Renal cortical epithelial cell (primary cell): ENCODE results near the gene HOXD4. TPM values are rescaled to one million over a fixed set of nuclear protein-coding genes. Genes with fewer than 3 reads are reported as not detected.

Source experiments
- DNase-seq: peaks from one replicate; pipeline ENCODE4 v3.0.0-alpha.2; 2011; ENCODE audit warnings: low read depth
- total RNA-seq: library from RNA; depleted of rRNA; stranded (reverse); fragments of >200 nt; gene quantifications from 2 replicates; pipeline ENCODE4 v1.2.3, GENCODE V29; 2014

HOXD4 gene
- total RNA-seq, 1 donor from 2014 or later, result 23.2 TPM

- no peak for DNase-seq
Observed at GRCh38 chr2:176156807-176157498, 5.6 kb downstream of the HOXD4 start, which contains the start of gene HOXD3. Gene HOXD3, plus strand, starts transcription at chr2:176157307. Its CDS starts 11,808 bp downstream, at chr2:176169115.

DNA sequence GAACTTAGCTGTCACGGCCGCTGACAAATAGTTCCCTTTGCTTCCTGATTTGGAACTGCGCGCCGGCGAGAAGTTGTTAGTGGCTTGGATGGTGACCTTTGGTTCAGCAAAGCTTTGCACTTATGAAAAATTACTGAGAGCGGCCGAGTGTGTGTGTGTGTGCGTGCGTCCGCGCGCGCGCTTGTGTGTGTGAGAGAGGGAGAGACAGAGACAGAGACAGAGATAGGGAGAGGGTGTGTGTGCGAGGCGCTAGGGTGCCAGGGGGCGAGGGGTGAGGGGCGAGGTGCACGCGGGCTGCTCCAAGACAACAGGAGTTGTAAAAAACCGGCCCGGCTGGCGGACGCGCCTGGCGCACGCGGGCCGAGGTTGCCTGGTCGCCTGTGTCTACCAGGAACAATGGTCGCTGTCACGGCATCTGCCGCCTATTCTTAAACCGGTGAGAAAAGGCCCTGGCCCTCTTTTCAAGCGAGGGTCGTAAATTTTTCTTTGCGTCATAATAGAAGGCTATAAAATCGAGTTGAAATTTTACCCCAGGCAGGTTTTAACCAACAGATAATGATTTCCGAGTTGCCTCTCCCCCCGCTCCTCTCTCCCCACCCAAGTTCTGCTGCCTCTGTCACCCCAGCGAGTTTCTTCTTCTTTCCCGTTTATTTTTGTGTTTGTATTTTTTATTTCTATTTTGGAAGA, 6.3 kb downstream of the HOXD4 start:
- DNase-seq, result no peak

DNA sequence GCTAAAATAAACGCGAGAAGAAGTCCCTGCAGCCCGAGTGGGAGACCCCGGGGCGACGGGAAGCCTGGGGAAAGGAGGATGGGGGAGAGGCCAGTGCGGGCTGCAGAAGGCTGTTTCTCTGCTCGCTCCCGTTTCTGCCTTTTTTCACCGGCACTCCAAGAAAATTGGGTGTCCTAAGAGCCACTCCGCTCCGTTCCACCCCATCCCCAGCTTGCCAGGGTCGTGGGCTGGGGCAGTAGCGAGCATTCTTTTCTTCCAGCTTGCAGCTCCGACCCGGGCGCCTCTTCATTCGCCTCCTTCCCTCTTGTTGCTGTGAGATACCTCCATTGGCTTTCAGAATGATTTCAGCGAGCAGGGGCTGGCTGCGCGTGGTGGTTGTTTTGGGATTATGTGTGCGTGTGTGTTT, 6.8 kb downstream of the HOXD4 start:
- no peak for DNase-seq

DNA sequence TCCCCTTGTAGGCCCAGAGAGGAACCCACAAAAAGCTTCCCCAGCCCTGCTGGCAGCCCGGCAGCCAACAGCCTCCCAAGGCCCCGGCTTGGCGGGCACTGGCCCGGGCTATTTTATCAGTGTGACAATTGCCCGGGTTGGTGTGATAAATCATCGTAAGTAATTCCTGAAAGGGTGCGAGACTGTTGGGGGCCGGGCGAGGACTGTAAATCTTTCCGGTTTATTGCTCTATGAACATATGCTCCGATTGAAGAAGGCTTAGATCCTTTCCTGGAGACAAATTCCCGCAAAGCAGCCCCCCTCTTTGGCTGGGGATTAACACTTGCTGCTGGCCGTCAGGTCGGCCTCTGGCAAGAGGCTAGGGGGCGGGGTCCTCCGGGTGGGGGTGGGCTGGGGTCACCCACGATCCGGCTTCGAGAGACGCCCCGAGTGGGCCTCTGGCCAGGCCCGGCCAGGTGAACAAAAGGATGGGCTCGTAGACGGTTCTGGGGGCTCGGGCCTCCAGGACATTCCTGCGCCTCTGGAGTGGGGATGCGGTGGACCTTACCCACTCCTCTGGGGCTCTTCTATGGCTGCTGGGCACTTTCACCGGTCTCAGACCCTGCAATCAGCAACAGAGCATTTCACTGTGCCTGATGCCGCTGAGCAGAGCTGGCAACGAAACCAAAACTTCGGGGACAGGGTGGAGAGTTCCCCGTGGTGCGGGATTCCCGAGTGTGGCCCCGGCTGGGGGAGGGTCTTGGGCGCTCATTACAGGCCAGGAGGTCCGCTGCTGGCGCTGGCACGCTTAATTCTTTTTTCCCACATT, 7.7 kb downstream of the HOXD4 start:
- DNase-seq, result no peak

DNA sequence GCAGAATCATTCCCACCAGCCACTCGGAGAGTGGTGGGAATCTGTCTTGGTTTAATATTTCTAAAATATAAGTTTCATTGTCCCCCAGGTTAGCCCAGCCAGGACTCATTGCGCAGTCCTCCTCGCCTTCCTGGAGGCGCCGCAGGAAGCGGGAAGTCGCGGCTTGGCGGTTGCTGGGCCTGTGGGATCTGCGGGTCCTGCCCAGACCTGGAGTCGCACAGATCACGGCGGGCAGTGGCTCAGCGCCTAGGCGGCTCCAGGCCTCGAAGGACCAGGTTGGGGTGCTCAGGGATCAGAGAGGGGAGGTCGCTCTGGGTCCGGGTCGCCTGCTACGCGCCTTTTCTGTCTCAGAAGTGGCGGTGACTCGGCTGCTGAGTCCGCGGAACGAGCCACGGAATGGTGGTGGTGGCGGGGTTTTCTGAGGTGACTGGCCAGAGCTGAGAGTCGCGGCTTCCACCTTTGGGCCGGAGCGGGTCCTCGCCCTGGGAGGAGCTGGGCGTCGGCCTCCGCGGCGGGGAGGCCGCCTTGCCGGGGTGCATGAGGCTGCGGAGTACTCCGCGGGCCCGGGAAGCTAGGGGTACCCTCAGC, 8.4 kb downstream of the HOXD4 start:
- DNase-seq, result no peak

DNA sequence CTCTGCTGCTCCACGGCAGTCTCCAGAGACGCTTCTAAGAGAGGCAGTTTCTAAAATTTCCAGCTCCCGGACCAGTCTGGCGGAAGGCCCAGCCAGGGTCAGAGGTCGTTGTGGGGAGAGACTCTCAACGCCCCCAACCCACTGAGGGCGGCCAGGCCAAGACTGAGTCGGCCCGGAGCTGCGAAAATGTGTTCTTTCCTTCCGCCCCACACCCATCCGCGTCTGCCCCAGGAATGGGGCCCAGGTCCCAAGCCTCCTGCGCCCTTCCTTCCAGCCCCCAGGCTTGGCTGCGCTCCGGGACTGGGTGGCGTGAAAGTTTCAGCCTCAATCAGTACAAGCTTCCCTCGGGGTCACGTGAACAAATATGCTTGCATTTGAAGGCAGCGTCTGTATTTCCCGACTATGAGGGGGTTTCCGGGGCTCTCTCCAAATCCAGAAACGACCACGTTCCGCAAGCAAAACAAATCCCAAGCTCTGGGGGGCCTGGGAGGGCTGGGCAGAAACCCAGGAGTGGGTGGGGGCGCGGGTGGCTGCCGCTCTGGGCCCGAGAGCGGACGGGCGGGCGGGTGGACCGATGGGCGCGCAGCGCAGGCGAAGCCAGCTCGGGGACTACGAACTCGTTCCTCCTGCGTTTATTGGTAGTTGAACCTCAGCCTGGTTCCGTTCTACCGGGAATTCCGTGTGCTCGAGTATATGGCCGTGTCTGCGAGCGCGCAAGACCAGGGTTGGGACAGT, 9.1 kb downstream of the HOXD4 start:
- no peak for DNase-seq

GRCh38 chr2:176160986-176161824, 9.9 kb downstream of the HOXD4 start:
- no peak for DNase-seq

- DNase-seq, result peak; percentile 80
Observed at GRCh38 chr2:176161825-176162626, 10.7 kb downstream of the HOXD4 start.

DNA sequence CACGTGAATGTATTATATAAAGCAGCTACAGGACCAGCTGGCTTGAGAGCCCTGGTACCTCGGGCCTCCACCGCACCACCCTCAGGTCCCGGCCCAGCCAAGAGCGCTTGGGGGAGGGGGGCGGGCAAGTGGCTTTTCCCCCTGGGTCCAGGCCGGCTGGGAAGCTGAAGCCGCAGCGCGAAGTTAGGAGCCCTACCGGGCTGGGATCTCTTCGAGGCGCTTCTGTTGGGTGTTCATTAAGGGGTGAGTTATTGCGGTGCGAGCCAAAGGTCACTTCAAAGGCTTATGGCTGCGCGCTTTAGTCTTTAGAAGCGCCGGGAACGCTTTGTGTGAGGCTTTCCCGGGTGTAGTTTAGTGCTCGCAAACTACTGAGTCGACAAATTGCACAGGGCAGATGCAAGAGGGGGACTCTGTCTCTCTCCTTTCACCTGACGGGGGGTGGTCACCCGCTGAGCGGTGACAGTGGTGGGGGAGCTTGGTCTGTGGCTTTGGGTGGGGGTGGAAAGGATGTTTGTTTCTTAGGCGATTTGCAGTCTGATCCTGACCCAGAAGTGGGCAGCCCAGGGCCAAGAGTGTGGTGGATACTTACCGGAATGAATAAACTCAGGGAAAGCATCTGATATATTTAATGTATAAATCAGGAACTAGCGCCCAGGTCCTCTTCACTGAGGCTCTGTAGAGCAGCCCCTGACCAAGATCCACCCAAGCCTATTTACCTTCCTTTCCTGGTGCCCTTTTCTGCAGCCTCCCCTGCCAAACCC, 11.7 kb downstream of the HOXD4 start:
- DNase-seq, result no peak

DNA sequence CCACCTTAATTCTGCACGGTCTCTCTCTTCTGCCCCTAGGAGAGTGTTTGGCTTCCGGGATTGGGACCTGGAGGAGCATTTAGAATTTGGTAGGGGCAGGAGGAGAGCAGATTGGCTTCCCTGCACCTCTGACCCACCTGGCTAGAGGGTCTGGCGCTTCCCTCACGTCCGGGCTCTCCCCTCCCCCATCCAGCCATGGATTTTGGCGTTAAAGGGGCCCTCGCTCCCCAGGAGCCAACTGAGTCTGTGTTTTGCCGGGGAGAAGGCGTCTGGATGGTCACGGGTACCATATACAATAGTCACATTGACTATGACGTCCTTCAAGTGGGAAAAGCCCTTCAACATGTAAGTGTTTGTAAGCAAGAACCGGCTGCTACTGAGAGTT, 12.3 kb downstream of the HOXD4 start:
- no peak for DNase-seq

DNA sequence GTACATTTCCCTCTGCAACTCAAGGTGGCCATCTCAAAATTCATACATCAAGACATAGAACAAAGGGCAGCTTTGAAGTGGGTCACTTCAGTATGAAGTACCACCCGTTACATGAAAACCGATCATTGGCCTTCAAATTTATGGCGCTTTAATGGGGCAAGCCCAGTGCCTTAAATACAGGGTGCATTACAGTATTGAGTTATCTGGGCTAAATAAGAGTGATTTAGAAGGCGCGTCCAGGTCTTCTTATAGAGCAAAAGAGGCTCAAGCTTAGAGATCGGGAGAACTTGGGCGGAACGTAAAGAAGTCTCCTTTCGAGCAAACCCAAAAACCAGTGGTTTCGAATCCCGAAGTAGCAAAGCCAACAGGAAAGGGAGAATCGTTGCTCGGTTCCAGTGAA, 12.9 kb downstream of the HOXD4 start:
- DNase-seq, result no peak

DNA sequence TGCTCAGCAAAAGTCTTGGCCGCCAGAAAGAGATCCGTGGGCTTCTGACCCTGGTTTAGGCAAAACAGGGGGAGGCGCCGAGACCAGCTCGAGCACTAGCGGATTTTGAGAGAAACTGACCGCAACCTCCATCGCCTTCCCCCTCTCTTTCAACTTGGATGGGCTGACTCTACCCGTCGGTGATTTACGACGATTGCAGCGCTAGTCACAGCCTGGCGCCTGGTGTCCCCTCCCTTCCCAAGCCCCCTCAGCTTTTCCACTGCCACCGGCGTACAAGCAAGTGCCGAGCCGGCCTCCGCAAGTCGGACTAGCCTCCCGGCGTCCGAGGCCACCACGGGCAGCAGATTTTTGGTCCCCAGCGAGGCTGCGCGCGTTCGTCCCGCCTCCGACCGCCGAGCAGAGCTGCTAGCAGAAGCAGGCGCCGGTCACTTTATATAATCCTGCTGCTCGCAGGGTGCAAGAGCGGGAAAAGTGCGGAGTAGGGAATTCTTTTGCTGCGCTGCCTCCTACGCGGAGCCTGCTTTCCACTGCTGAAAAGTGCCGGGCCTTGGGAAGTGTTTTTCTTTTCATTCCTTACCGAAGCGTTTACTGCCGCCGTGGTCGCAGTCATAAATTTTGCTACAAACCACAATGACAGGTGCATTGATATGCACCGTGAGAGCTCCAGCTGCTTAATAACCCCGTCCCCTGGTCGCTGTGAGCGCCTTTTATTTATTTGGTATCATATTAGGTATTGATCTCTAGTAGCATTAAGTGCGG, 13.4 kb downstream of the HOXD4 start:
- DNase-seq, result no peak

- no peak for DNase-seq
Observed at GRCh38 chr2:176165370-176166050, 14.2 kb downstream of the HOXD4 start.

GRCh38 chr2:176166272-176166671, 14.9 kb downstream of the HOXD4 start:
- DNase-seq, result no peak

GRCh38 chr2:176167398-176167797, 16.0 kb downstream of the HOXD4 start:
- peak; percentile 66 for DNase-seq

DNA sequence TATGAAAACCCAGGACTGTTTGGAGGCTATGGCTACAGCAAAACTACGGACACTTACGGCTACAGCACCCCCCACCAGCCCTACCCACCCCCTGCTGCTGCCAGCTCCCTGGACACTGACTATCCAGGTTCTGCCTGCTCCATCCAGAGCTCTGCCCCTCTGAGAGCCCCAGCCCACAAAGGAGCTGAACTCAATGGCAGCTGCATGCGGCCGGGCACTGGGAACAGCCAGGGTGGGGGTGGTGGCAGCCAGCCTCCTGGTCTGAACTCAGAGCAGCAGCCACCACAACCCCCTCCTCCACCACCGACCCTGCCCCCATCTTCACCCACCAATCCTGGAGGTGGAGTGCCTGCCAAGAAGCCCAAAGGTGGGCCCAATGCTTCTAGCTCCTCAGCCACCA, 17.8 kb downstream of the HOXD4 start:
- DNase-seq, result no peak

- no peak for DNase-seq
Observed at GRCh38 chr2:176169711-176170110, 18.4 kb downstream of the HOXD4 start.
